Heart left ventricle (tissue), 16 donors: ENCODE measurements around the gene VAT1. TPM values are rescaled to one million over a fixed set of nuclear protein-coding genes. Genes with fewer than 3 reads are reported as not detected.

ENCODE experiments used
- ATAC-seq, 4 donors: fragments of 200-7000 bp; cut with Tn5 transposase; one replicate each; pipeline ENCODE4 v1.9.1; 2020 to 2022; ENCODE audit warnings: moderate library complexity in 4 of 4, mild to moderate bottlenecking in 3 of 4, moderate number of reproducible peaks in 1 of 4
- DNase-seq, 5 donors: peaks; one replicate each; pipeline ENCODE4 v3.0.0-alpha.2; 2020
- H3K27ac ChIP-seq, 12 donors: fragments of 200-600 bp; sonication (generic) in 4 of 12; one replicate each; pipeline versions ENCODE4 v1.5.0 to v1.8.0; 2016 to 2022; ENCODE audit warnings: mild to moderate bottlenecking in 2 of 12
- H3K27me3 ChIP-seq, 9 donors: fragments of 200-600 bp; sonication (generic) in 2 of 9; one replicate each; pipeline versions ENCODE4 v1.5.1 to v1.8.0; 2016 to 2022; ENCODE audit warnings: mild to moderate bottlenecking in 3 of 9
- H3K36me3 ChIP-seq, 9 donors: fragments of 200-600 bp; sonication (generic) in 2 of 9; one replicate each; pipeline versions ENCODE4 v1.5.0 to v1.8.0; 2018 to 2022; ENCODE audit warnings: mild to moderate bottlenecking in 2 of 9
- H3K4me1 ChIP-seq, 12 donors: fragments of 200-600 bp; sonication (generic) in 4 of 12; one replicate each; pipeline versions ENCODE4 v1.5.0 to v1.8.0; 2016 to 2022; ENCODE audit warnings: mild to moderate bottlenecking in 3 of 12
- H3K4me3 ChIP-seq, 12 donors: fragments of 200-600 bp; sonication (generic) in 4 of 12; one replicate each; pipeline versions ENCODE4 v1.5.0 to v1.8.0; 2017 to 2022; ENCODE audit warnings: mild to moderate bottlenecking in 9 of 12, moderate library complexity in 4 of 12
- H3K9me3 ChIP-seq, 12 donors: fragments of 200-600 bp; sonication (generic) in 4 of 12; one replicate each; pipeline versions ENCODE4 v1.5.0 to v1.8.0; 2016 to 2022; ENCODE audit warnings: mild to moderate bottlenecking in 1 of 12
- POLR2A ChIP-seq, 2 donors: fragments of 450-650 bp; IDR thresholded peaks; one replicate each; pipeline ENCODE4 v1.6.1; 2017; ENCODE audit warnings: antibody characterized with exemption in 2 of 2, mild to moderate bottlenecking in 2 of 2, moderate library complexity in 2 of 2
- WGBS, 4 donors: extraction: QIAGEN DNeasy Blood & Tissue Kit in 2 of 4; methylation state at CpG; one replicate each; pipeline versions ENCODE4 v1.1.5 to v1.1.7; 2013 to 2018; 5-methylcytosine and 5-hydroxymethylcytosine counted together
- intact Hi-C, 10 donors: fragments of 100-400 bp; cut with DNase I; formaldehyde crosslinking; loops; one replicate each; pipeline versions ENCODE4 v1.11.1 to v1.14.2; 2022
- polyA plus RNA-seq, 2 donors: library from polyadenylated mRNA; stranded (reverse); fragments of 200-250 nt; gene quantifications; one replicate each; pipeline ENCODE4 v1.2.3, GENCODE V29; 2013
- total RNA-seq, 9 donors: library from RNA; depleted of rRNA in 2 of 9; stranded (reverse); fragments of >200 nt in 2 of 9; fragmentation: NEBNext Ultra II Directional in 3 of 9; extraction: Animal tissue kit (Norgen Biotek cat#: 25700) in 3 of 9; gene quantifications; one replicate each; pipeline versions ENCODE4 v1.1.0 to v1.2.4, GENCODE V29; 2016 to 2023
- TF ChIP-seq, protein P1 (sequence below), 12 donors: fragments of 200-600 bp; sonication (generic) in 4 of 12; IDR thresholded peaks; one replicate each; pipeline versions ENCODE4 v1.5.0 to v1.8.0; 2018 to 2022; ENCODE audit warnings: antibody characterized with exemption in 12 of 12, mild to moderate bottlenecking in 5 of 12
- donor health status: ischemic (EF 13 %, LVEDD 7.1; RV severe dilation, severe dysfunction).
- donor health status: healthy with polysubstance abuse.
- donor health status: DM: no; HTN: yes; CAD: no.
- donor health status: DM: no; HTN: no; CAD: no.
- donor health status: ischemic (EF 25% LVEDD 6.9; RV normal size, moderate dysfunction).
- donor health status: ischemic (EF 25% LVEDD 5.7; RV mildly dilated, moderate dysfunction).
- donor health status: healthy.
- donor health status: DM: yes; HTN: yes; CAD: no.
- donor health status: ischemic (EF 35%, LVEDD 5.7; RV mildly dilated, moderate dysfunction).
- donor health status: nonischemic (EF 11% LVEDD 7.7; RV severe dilation, severe dysfunction).
- donor health status: DM: yes; HTN: yes; CAD: no.
- donor health status: PGD.
- donor health status: ischemic (EF 29% LVEDD 5.4; RV normal size, mild dysfunction).
- donor health status: nonischemic (EF 23%, LVEDD 6.1; RV moderate dilation, normal function).

The VAT1 gene
- total and polyA plus RNA-seq, 11 donors, result 64.5 to 138 (median 92.0) TPM

DNA sequence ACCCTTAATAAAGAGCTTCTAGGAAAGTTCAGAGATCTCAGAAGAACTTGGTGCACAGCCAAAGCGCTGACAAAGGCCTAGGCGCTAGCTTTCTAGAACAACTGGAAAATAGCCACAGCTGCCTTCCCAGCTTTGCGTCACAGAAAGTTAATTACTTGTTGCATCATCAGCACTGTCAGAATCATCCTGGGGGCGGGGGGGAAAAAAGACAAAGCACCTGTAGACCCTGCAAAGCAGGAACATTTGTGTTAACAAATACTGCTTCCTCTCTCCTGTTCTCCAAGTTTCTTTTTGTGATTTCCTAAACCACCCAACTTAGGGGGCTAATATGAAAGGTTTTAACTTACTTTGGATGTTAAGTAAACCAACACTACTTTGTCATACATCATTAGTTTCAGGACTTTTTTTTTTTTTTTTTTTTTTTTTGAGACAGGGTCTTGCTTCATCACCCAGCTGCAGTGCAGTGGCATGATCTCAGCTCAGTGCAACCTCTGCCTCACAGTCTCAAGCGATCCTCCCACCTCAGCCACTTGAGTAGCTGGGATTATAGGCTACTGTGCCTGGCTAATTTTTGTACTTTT, 53.1 kb downstream of the VAT1 start:
- intact Hi-C loops, result no loop called here
- 38 to 50% (median 45%) methylated on average over 5 of the region's 5 CpGs for WGBS, 4 donors

DNA sequence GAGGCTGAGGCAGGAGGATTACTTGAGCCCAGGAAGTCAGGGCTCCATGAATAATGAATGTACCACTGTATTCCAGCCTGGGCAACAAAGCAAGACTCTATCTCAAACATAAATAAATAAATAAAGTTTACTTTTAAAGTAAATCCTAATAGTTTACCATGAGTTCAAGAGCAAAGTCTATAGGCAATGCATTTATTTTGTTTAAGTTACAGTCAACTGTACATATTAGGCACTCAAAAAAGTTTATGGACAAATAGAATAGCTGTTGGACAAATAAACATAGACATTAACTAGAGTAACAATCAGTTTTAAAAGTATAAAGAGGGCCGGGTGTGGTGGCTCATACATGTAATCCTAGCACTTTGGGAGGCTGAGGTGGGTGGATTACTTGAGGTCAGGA, 54.3 kb downstream of the VAT1 start:
- Histone ChIP-seq H3K4me3 (no peak overlapping the region), H3K36me3 (peaks cover 0 to under 1% (median 0%) of the 10 kb centered on the region in 9 donors), H3K27ac (no peak overlapping the region), H3K4me1 (peaks cover 0 to 14% (median 6%) of the 10 kb centered on the region in 12 donors), H3K27me3 (no peaks in the 10 kb centered on the region), H3K9me3 (no peaks in the 10 kb centered on the region)
- DNase-seq (no peak), ATAC-seq (no peak)
- intact Hi-C loops, result no loop called here
- no peak for TF ChIP-seq POLR2A (IDR thresholded peaks at IDR 0.05)
- TF ChIP-seq, protein P1, sequence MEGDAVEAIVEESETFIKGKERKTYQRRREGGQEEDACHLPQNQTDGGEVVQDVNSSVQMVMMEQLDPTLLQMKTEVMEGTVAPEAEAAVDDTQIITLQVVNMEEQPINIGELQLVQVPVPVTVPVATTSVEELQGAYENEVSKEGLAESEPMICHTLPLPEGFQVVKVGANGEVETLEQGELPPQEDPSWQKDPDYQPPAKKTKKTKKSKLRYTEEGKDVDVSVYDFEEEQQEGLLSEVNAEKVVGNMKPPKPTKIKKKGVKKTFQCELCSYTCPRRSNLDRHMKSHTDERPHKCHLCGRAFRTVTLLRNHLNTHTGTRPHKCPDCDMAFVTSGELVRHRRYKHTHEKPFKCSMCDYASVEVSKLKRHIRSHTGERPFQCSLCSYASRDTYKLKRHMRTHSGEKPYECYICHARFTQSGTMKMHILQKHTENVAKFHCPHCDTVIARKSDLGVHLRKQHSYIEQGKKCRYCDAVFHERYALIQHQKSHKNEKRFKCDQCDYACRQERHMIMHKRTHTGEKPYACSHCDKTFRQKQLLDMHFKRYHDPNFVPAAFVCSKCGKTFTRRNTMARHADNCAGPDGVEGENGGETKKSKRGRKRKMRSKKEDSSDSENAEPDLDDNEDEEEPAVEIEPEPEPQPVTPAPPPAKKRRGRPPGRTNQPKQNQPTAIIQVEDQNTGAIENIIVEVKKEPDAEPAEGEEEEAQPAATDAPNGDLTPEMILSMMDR (IDR thresholded peaks at IDR 0.05), result no peak
- WGBS, 4 donors, result 79 to 92% (median 86%) methylated on average over 1 of the region's 1 CpG

More for the DNA sequence above, 53.1 kb downstream of the VAT1 start:
- Histone ChIP-seq H3K27ac (no peak overlapping the region), H3K27me3 (no peaks in the 10 kb centered on the region), H3K4me3 (no peak overlapping the region), H3K4me1 (peaks cover 0 to 5% (median 2%) of the 10 kb centered on the region in 12 donors), H3K36me3 (no peaks in the 10 kb centered on the region), H3K9me3 (no peaks in the 10 kb centered on the region)
- ATAC-seq, result no peak
- DNase-seq, result no peak
- TF ChIP-seq POLR2A (IDR thresholded peaks at IDR 0.05), result no peak
- TF ChIP-seq, protein P1 (IDR thresholded peaks at IDR 0.05), result no peak

Other genes starting within 250 kb of the VAT1 start
- 10 to 100 TPM; 32.7 to 50.4 (median 37.9) TPM for gene VPS25, start 248.9 kb downstream of the VAT1 start, total RNA-seq
- 10 to 100 TPM; 33.1 to 88.4 TPM for gene VPS25, start 248.9 kb downstream of the VAT1 start, polyA plus RNA-seq
- 1 to 10 TPM in 1 of 9 donors, not detected in 8; 1.2 TPM for gene WNK4, start 241.8 kb downstream of the VAT1 start, total RNA-seq
- gene WNK4, start 241.8 kb downstream of the VAT1 start, polyA plus RNA-seq, result not detected
- 10 to 100 TPM; 56.2 to 97.1 (median 71.8) TPM for gene COA3, start 223.7 kb downstream of the VAT1 start, total RNA-seq
- gene COA3, start 223.7 kb downstream of the VAT1 start, polyA plus RNA-seq, result 100 to 1,000 TPM; 110 to 136 TPM
- gene CNTD1, start 223.5 kb downstream of the VAT1 start, total RNA-seq, result not detected
- under 1 TPM; 0.10 to 0.38 TPM for gene CNTD1, start 223.5 kb downstream of the VAT1 start, polyA plus RNA-seq
- gene BECN1, start 198.1 kb downstream of the VAT1 start, total RNA-seq, result 10 to 100 TPM; 70.8 to 94.9 (median 79.8) TPM
- gene BECN1, start 198.1 kb downstream of the VAT1 start, polyA plus RNA-seq, result 10 to 100 TPM; 29.9 to 91.9 TPM
- gene PSME3, start 189.0 kb downstream of the VAT1 start, total RNA-seq, result 100 to 1,000 TPM in 1 of 9 donors, 10 to 100 TPM in 8; 59.7 to 105 (median 67.7) TPM
- 100 to 1,000 TPM in 1 of 2 donors, 10 to 100 TPM in 1; 47.4 to 157 TPM for gene PSME3, start 189.0 kb downstream of the VAT1 start, polyA plus RNA-seq
- gene AOC2, start 177.8 kb downstream of the VAT1 start, total RNA-seq, result under 1 TPM; 0.21 to 0.88 (median 0.44) TPM
- gene AOC2, start 177.8 kb downstream of the VAT1 start, polyA plus RNA-seq, result under 1 TPM; 0.23 to 0.50 TPM
- 10 to 100 TPM in 4 of 9 donors, 1 to 10 TPM in 5; 3.9 to 55.4 (median 9.2) TPM for gene AOC3, start 171.2 kb downstream of the VAT1 start, total RNA-seq
- gene AOC3, start 171.2 kb downstream of the VAT1 start, polyA plus RNA-seq, result 10 to 100 TPM; 10.2 to 11.8 TPM
- not detected for gene G6PC1, start 121.6 kb downstream of the VAT1 start, total RNA-seq
- not detected for gene G6PC1, start 121.6 kb downstream of the VAT1 start, polyA plus RNA-seq
- 10 to 100 TPM; 19.5 to 33.3 (median 26.2) TPM for gene AARSD1, start 57.9 kb downstream of the VAT1 start, total RNA-seq
- 10 to 100 TPM; 45.5 to 66.3 TPM for gene AARSD1, start 57.9 kb downstream of the VAT1 start, polyA plus RNA-seq
- gene PTGES3L, start 42.3 kb downstream of the VAT1 start, total RNA-seq, result 10 to 100 TPM; 24.6 to 48.4 (median 41.2) TPM
- 10 to 100 TPM; 41.5 to 58.0 TPM for gene PTGES3L, start 42.3 kb downstream of the VAT1 start, polyA plus RNA-seq
- 10 to 100 TPM in 8 of 9 donors, 1 to 10 TPM in 1; 9.8 to 15.9 (median 11.4) TPM for gene RUNDC1, start 41.8 kb downstream of the VAT1 start, total RNA-seq
- gene RUNDC1, start 41.8 kb downstream of the VAT1 start, polyA plus RNA-seq, result 10 to 100 TPM in 1 of 2 donors, 1 to 10 TPM in 1; 5.5 to 14.4 TPM
- 100 to 1,000 TPM; 477 to 796 (median 664) TPM for gene RPL27, start 24.0 kb downstream of the VAT1 start, total RNA-seq
- gene RPL27, start 24.0 kb downstream of the VAT1 start, polyA plus RNA-seq, result 1,000 to 10,000 TPM; 1,976 to 2,590 TPM
- 10 to 100 TPM in 8 of 9 donors, 1 to 10 TPM in 1; 8.4 to 66.7 (median 11.9) TPM for gene IFI35, start 15.6 kb downstream of the VAT1 start, total RNA-seq
- 10 to 100 TPM in 1 of 2 donors, 1 to 10 TPM in 1; 9.2 to 12.5 TPM for gene IFI35, start 15.6 kb downstream of the VAT1 start, polyA plus RNA-seq
- 1 to 10 TPM in 2 of 9 donors, under 1 TPM in 7; 0.29 to 1.6 (median 0.56) TPM for gene RND2, start 2.8 kb upstream of the VAT1 start, total RNA-seq
- under 1 TPM; 0.10 to 0.95 TPM for gene RND2, start 2.8 kb upstream of the VAT1 start, polyA plus RNA-seq
- 10 to 100 TPM in 4 of 9 donors, 1 to 10 TPM in 5; 4.8 to 11.7 (median 8.4) TPM for gene BRCA1, start 103.0 kb upstream of the VAT1 start, total RNA-seq
- gene BRCA1, start 103.0 kb upstream of the VAT1 start, polyA plus RNA-seq, result 1 to 10 TPM; 2.7 to 3.3 TPM
- 100 to 1,000 TPM in 5 of 9 donors, 10 to 100 TPM in 4; 82.6 to 146 (median 105) TPM for gene NBR1, start 148.8 kb upstream of the VAT1 start, total RNA-seq
- 10 to 100 TPM; 31.6 to 70.0 TPM for gene NBR1, start 148.8 kb upstream of the VAT1 start, polyA plus RNA-seq
- gene TMEM106A, start 189.5 kb upstream of the VAT1 start, total RNA-seq, result 10 to 100 TPM in 1 of 9 donors, 1 to 10 TPM in 8; 1.3 to 26.0 (median 2.0) TPM
- gene TMEM106A, start 189.5 kb upstream of the VAT1 start, polyA plus RNA-seq, result 1 to 10 TPM; 1.9 to 2.0 TPM
- not detected for gene CCDC200, start 206.2 kb upstream of the VAT1 start, total RNA-seq
- gene CCDC200, start 206.2 kb upstream of the VAT1 start, polyA plus RNA-seq, result not detected
- 1,000 to 10,000 TPM in 6 of 9 donors, 100 to 1,000 TPM in 1, not detected in 2; 404 to 5,003 (median 3,408) TPM for gene RNU2-1, start 211.6 kb upstream of the VAT1 start, total RNA-seq
- gene RNU2-1, start 211.6 kb upstream of the VAT1 start, polyA plus RNA-seq, result not detected